ENCODE data around the gene NPTX1.
"Not testable (repeated sequence)": the region's sequence is repeated elsewhere in the genome, so short reads cannot be mapped to it uniquely, and the experiment has no call there.

The NPTX1 gene, protein sequence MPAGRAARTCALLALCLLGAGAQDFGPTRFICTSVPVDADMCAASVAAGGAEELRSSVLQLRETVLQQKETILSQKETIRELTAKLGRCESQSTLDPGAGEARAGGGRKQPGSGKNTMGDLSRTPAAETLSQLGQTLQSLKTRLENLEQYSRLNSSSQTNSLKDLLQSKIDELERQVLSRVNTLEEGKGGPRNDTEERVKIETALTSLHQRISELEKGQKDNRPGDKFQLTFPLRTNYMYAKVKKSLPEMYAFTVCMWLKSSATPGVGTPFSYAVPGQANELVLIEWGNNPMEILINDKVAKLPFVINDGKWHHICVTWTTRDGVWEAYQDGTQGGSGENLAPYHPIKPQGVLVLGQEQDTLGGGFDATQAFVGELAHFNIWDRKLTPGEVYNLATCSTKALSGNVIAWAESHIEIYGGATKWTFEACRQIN

DNA sequence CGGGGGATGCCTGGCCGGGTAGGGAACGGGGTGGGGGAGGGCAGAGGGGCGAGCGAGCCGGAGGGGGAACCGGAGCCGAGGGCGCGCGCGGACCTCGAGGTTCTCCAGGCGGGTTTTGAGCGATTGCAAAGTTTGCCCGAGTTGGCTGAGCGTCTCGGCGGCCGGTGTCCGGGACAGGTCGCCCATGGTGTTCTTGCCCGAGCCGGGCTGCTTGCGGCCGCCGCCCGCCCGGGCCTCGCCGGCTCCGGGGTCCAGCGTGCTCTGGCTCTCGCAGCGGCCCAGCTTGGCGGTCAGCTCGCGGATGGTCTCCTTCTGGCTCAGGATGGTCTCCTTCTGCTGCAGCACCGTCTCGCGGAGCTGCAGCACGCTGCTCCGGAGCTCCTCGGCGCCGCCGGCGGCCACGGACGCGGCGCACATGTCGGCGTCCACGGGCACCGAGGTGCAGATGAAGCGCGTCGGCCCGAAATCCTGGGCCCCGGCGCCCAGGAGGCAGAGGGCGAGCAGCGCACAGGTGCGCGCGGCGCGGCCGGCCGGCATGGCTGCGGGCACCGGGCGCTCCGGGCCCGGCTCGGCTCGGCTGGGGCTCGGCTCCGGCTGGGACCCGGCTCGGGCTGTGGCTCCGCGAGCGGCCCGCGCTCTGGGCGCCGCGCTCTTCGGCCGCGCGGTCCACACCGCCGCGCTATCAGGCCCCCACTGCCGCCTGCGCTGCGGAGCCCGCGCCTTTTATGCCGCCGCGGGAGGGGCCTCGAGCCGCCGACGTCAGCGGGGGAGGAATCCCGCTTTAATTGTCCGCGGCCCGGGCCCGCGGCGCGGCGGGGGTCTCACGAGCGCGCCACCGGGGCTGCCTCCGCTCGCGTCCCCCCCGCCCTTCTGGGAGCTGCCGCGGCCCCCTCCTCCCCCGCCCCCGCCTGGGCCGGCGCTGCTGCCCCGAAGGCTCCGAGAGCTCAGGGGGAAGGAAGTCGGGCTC lies at the start of gene NPTX1:
Gene NPTX1, minus strand, starts transcription at position 698 of the 967 bp plus-strand sequence. Its CDS starts 161 bp downstream, at position 537.
- DNase-seq = no peak

DNA sequence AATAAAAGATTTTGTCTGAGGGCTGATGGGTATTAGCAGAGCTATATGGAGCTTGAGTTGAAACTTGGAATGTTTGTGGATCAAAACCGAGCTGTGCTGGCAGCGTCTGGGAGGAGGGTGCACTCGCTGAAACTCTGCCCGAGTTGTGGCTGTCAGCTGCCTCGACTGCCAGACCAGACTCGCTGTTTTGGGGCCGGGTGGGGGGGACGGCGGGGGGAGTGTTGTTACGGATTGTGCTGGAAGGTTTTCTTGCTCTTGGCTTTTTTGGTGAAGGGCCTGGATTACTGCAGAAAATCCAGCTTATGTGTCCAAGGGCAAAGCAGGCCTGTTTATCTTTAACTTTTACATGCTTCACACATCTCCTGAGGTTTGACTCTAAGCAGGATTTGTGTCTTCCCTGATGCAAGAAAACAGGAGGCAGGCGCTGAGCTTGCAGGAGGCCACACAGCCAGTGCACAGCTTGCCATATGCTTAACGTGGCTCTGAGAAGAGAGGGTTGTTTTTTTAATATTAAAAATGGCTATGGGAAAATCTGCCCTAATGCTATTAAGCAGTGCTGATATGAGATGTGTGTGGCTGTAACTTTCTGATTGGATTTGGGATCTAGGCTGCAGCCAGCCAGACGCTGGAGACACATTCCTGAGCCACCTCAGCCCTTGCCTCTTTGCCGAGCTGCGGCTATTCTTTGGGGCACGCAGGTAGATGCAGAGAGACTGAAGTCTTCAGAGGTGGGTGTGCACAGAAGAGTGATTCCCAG lies 47.7 kb upstream of the NPTX1 start:
- no peak for DNase-seq

DNA sequence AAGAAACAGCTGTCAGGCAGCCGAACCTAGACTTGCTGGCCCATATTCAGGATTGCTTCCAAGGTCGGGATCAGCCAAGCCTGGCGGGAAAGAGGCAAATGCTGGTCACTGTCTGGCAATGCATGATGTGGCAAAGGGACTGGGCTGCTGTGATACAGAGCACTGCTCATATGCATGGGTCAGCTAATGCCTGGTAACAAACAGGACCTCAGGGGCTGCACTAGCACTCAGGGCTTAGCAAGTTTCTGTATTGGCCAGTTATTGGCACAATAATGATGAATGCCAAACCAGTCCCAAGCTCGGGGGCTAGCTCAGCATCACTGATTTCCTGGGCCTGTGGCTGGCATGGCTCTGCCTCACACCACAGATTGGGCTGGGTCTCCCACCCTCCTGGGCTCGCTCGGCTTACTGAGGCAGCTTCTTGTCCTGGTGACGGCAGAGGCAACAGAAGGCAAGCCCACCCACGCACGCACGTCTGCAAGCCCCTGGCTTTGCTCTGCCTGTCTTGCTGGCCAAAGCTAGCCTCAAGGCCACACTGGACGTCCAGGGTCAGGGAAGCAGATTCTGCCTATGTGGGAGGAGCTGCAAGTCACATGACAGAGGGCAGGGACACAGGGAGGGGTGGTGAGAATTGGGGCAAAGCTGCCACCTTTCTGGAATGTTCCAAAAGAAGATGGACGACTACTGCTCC lies 46.8 kb upstream of the NPTX1 start:
- DNase-seq = no peak

DNA sequence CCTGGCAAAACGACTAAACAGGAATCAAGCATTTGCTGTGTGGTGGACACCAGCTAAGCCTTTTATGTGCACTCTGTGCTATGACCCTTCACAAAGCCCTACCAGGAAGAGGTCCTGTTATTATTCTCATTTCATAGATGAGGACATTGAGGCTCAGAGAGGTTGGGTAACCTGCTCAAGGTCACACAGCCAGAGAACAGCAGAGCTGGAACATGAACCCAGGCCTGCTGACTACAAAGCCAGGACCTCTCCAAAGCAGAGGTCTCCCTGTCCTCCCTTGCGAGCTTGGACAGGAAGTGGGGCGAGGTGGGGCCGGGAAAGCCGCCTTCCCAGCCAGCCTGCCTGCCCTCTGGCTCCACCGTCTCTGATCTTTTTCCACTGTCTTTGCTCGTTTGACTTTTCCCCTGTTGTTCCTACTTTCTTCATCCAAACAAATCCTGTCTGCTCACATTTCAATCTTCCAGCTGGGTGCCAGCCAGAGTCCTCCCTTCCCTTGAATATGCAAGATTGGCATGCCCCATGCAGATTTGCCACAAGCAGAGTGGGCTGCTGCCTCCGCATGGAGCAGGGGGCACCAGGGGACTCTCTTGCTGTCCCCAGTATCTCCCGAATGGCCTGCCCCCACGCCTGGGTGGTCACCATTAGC lies 44.5 kb upstream of the NPTX1 start:
- no peak for DNase-seq

DNA sequence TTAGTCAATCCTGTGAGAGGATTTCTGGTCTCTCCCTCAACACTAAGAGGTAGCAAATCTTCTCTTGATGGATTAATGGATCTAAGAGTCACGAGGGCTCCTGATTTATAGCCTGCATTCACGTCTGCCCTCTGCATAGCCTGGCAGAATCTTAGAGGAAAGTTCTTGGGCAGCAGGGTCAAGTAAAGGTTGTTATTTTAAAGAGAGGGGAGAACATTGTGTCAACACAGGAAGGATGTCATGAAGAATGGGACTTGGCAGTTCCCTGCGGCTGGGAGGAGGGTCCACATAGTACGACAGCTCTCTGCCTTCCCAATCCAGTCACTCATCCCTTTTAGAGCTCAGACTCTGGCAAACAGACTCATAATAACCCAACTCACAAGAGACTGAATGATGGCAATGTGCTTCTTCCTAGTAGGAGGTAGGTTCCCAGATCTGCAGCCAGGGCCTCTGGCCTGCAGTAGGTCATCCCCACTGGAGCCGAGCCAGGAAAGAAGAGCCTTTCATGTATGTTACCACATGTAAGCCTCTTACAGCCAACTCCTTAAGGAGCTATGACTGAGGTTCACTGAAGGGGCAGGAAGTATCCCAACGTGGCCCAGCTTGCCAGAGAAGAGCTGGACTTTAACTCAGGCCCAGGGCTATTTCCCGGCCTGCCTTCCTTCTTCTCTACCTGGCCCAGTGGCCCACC lies 42.8 kb upstream of the NPTX1 start:
- DNase-seq = no peak

DNA sequence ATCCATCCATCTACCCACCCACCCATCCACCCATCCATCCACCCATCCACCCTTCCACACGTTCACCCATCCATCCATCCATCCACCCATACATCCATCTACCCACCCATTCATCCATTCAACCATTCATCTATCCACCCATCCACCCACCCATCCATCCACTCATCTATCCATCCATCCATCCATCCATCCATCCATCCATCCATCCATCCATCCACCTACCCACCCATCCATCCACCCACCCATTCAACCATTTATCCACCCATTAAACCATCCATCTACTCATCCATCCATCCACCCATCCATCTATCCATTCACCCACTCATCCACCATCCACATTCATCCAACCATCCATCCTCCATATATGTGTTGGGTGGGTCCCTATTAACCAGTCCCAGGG lies 42.0 kb upstream of the NPTX1 start:
- DNase-seq = no peak

DNA sequence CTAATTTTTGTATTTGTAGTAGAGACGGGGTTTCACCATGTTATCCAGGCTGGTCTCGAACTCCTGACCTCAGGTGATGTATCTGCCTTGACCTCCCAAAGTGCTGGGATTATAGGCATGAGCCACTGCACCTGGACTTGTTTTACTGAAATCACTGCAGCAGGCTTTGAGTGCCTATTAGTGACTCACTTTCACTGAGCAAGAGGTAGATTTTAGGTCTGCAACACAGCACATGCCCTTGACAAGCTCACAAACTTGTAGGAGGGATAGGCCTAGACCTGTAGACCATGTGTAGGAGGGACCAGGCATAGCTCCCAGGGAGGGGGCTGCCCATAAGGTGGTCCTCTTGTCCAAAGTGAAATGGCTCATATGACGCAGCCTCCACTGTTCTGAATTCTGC lies 41.2 kb upstream of the NPTX1 start:
- DNase-seq = no peak

DNA sequence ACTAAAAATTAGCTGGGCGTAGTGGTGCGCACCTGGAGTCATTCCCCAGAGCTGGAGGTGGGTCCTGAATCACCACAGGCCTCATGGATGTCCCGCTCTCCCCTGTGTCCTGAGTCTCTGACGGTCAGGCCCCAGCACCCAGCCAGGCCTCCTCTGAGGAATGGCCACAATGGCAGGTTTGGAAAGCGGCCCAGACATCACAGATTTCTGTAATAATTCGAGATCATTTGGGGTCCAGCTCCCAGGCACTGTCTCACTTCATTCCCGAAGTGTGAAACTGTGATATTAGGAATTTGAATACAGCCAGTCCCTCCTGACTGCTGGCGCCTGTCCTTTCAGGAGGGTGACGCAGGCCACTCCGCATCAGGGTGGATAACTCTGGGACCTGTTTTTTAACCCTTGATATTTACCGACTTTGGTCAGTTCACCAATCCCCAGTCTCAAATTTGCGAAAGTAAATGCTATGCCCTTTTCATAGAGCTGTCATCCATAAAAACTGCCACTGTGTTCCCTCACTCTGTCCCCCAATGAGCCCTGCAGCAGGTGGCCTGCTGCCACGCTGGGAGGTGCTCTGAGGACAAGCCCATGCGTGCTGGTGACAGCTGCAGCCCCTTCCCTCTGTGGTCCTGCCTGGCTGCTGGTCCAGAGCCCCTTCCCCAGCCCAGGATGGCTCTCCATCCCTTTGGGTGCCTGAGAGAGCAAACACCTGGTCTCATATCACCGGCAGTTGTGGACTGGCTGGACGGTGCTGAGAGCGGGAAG lies 39.9 kb upstream of the NPTX1 start:
- DNase-seq = no peak

DNA sequence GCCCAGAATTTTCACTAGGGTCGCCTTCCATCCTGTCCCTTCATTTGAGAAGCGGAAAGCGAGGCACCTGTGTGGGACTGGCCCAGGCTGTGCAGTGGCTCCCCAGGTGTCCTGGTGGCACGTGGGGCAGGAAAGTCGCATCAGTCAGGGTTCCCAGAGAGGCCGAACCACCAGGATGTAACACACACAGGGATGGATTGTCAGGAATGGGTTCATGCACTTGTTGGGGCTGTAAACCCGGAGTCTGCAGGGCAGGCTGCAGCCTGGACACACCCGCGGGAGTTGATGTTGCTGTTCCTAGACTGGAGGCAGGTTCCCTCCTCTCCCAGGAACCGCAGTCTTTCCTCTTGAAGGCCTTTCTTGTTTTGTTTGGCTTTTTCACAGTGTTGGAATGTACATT lies 37.5 kb upstream of the NPTX1 start:
- no peak for DNase-seq

DNA sequence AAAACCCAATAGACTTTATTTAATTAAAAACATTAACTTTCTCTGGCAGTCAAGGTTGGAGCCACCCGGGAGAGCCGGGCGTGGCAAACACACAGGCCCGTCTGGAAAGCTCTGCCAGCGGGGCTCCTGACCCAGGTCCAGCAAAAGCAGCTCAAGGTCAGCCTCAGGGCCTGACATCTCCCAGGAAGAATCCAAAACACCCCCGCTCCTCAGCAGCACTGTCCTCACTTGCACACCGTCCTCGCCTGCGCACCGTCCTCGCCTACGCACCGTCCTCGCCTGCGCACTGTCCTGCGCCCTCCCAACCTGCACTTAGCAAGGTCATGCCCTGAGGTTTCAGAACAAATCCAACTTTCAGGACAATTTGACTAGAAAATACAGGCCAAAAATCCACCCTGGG lies 36.8 kb upstream of the NPTX1 start:
- DNase-seq = no peak

DNA sequence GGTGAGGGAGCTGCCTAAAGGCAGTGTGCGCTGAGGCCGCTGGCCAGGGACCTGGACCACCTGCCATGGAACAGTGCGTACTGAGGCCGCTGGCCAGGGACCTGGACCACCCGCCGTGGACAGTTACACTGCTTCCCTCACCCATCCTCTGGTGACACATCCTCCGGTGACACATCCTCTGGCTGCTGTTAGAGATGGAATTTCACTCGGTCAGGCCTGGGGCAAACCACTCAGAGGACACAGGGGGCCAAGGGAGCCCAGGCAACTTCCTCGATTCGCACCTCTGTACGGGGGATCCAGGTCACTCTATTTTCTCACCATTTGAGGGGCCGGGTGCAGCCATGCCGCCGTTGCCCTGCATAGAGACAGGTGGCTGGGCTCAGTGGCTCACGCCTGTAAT lies 35.8 kb upstream of the NPTX1 start:
- no peak for DNase-seq

DNA sequence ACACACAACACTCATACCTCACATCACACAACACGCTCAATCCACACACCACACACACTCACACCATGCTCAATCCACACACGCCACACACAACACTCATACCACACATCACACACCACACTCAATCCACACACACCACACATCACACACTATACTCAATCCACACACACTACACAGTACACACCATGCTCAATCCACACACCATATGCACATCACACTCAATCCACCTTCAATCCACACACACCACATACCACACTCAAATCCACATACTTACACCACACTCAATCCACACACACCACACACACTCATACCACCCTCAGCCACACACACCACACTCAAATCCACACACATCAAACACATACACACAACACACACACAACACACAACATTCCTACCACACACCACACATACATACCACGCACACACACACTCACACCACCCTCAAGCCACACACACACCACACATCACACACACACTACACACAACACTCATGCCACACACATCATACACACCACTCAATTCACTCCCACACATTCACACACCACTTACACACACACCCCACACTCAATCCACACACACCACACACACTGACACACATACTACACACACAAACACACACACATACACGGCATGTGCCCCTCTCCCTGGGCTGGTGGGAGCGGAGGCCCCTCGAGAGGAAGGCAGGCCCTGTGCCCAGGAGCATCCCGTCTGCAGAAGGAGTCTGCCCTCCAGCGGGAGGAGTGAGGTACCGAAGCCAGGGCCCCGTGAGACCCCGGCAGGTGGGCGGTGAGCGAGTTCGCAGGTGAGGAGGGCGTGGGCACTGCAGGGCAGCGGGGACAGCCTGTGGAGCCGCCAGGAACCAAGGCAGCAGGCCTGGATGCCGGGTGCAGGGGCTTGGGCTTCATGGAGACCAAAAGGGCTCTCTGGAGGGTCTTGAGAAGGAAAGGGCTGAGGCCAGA lies 35.1 kb upstream of the NPTX1 start:
- no peak for DNase-seq

DNA sequence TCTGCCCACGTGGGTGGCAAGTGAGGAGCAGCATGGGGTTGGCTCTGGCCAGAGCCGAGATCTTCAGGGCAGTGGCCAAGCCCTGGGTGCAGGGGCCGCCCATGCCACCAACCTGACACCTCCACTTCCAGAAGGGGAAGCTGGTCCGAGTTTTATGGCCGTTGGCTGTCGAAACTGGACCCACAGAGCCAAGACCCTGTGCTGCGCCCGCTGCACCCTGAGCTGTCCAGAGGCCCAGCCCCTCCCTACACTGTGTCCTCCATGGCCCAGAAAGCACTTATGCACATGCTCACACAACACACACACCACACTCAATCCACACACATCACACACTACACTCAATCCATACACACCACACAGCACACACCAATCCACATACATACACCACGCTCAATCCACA lies 34.4 kb upstream of the NPTX1 start:
- DNase-seq = no peak

DNA sequence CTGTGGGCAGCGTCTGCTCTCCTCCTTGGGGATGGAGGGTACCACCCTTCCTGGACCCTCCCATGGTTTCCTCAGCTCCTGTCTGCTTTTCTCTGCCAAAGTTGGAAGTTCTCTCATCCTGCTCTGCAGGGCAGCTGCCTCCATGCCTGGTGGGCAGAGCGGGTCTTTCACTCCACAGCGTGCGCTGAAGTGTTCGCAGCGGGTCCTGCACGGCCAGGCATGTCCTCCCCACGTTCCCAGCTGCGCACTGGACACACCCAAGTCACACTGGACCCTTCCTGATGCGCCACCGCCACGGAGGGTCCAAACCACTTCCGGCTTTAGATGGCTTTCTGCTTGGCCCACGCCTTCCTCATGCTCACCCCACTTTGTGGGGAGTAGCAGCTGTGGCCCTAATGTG lies 33.7 kb upstream of the NPTX1 start:
- no peak for DNase-seq

DNA sequence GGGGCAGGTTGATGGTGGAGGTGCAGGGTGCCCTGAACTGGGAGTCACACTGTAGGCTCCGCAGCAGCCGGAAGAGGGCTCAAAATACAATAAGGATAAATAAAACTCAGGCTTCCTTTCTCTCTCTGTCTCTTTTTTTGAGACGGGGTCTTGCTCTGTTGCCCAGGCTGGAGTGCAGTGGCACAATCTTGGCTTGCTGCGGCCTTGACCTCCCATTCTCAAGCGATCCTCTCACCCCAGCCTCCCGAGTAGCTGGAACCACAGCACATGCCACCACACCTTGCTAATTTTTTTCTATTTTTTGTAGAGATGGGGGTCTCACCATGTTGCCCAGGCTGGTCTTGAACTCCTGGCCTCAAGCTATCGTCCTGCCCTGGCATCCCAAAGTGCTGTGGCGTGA lies 32.9 kb upstream of the NPTX1 start:
- no peak for DNase-seq

DNA sequence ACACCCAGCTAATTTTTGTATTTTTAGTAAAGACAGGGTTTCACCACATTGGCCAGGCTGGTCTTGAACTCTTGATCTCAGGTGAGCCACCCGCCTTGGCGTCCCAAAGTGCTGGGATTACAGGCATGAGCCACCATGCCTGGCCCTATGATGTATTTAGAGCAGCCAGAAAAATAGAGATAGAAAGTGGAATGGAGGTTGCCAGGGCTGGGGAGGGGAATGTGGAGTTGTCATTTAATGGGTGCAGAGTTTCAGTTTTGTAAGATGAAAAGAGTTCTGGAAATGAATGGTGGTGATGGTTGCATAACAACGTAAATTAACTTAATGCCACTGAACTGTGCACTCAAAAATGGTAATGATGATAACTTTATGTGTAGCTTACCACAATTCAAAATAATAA lies 31.6 kb upstream of the NPTX1 start:
- DNase-seq = no peak

DNA sequence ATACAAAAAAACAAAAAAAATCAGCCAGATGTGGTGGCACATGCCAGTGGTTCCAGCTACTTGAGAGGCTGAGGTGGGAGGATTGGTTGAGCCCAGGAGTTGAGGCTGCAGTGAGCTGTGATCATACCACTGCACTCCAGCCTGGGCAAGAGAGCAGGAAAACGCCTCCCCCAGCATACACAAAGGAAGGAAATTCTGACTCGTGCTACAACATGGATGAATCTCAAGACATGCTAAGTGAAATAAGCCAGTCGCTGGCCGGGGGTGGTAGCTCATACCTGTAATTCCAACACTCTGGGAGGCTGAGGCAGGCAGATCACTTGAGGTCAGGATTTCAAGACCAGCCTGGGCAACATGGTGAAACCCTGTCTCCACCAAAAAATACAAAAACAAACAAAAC lies 30.8 kb upstream of the NPTX1 start:
- DNase-seq = not testable (repeated sequence)

DNA sequence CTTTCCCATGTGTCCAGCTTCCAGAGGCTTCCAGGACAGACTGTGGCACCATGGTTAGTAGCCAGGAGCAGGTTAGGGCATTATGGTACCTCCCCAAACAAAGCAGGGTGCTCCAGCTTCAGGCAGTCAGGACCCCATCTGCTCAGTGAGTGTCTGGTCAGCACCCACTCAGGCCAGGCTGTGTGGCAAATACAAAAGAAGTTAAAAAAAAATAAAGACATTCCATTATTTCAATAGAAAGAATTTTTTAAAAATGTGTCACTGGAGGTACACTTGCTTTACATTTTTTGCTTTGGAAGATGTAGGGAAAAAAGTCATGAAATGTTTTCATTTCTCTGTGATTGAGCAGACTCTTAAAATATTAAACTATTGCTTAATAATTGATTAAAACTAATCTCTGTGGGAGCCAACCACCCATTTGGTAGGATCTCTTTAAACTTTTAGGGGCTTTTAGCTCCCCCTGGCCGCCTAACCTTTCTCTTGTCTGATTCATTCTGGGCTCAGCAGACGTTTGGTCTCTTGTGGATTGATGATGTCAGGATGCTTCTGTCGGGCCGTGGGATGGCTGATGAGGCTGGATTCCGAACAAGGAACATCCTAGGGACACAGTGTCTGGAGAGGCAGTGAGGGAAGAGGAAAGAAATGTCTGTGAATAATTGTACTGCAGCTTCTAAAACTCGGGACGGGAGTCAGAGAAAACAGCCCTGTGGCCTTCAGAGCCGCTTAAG lies 28.4 kb upstream of the NPTX1 start:
- DNase-seq = no peak

DNA sequence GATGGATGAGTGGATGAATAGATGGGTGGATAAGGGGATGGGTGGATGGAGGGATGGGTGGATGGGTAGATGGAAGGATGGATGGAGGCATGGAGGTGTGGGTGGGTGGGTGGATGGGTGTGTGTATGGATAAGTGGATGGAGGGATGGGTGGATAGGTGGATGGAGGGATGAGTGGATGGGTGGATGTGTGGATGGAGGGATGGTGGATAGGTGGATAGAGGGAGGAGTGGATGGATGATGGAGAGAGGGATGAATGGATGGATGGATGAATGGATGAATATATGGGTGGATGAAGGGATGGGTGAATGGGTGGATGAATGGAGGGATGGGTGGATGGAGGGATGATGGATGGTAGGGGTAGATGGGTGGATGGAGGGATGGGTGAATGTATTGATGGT lies 27.5 kb upstream of the NPTX1 start:
- DNase-seq = no peak
